MM.1S (cell line): Measurements from ENCODE around the gene SEMA4D.

ENCODE experiments used
- EZH2 ChIP-seq: fragments of 300-600 bp; sonication (generic); optimal IDR thresholded peaks from 2 replicates; pipeline ENCODE3; 2017; ENCODE audit warnings: low read depth, mild to moderate bottlenecking, antibody characterized with exemption, low read length, mixed read lengths
- EZH2phosphoT487 ChIP-seq: fragments of 300-600 bp; sonication (generic); IDR thresholded peaks from 2 replicates; pipeline ENCODE4 v1.6.1; 2018; ENCODE audit warnings: antibody characterized with exemption, low read length
- TF ChIP-seq, protein P1 (sequence below): fragments of 300-600 bp; sonication (generic); IDR thresholded peaks from 2 replicates; pipeline ENCODE4 v1.5.1; 2016; ENCODE audit warnings: antibody characterized with exemption, low read length, mixed read lengths

DNA sequence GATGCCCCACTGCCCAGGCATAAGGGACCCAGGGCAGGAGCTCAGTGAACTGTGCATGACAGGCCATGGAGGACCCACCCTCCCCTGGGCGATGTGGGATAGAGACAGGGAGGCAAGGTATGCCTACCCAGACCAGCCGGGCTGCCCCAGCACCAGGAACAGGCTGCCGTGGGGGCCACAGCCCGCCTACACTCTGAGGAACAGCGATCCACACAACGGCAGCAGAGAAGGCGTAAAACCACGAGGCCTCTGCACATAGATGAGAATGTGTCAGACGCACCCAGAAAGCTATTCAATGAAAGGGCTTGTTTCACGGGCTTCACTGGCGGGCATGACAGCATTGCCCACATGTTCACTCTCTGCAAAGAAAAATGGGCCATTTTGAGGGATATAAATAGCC, 49.5 kb downstream of the SEMA4D start:
- TF ChIP-seq, protein P1, sequence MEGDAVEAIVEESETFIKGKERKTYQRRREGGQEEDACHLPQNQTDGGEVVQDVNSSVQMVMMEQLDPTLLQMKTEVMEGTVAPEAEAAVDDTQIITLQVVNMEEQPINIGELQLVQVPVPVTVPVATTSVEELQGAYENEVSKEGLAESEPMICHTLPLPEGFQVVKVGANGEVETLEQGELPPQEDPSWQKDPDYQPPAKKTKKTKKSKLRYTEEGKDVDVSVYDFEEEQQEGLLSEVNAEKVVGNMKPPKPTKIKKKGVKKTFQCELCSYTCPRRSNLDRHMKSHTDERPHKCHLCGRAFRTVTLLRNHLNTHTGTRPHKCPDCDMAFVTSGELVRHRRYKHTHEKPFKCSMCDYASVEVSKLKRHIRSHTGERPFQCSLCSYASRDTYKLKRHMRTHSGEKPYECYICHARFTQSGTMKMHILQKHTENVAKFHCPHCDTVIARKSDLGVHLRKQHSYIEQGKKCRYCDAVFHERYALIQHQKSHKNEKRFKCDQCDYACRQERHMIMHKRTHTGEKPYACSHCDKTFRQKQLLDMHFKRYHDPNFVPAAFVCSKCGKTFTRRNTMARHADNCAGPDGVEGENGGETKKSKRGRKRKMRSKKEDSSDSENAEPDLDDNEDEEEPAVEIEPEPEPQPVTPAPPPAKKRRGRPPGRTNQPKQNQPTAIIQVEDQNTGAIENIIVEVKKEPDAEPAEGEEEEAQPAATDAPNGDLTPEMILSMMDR: no peak
- TF ChIP-seq EZH2phosphoT487 (no peak), EZH2 (no peak)
